Smooth muscle cell (in vitro differentiated cells): ENCODE results near the gene TMCO6. TPM values are rescaled to one million over a fixed set of nuclear protein-coding genes. Genes with fewer than 3 reads are reported as not detected.

Experiments used
- DNase-seq: peaks from one replicate; lab custom pipeline; 2025; ENCODE audit not compliant: unreplicated experiment; lab: John Stamatoyannopoulos, UW
- H2AFZ ChIP-seq: fragments of 200-600 bp; sonication (generic); 2 replicates; pipeline ENCODE4 v1.6.0; 2016; ENCODE audit warnings: antibody characterized with exemption, low read depth, mild to moderate bottlenecking
- H3F3A ChIP-seq: fragments of 200-600 bp; sonication (generic); 2 replicates; pipeline ENCODE4 v1.6.0; 2017; ENCODE audit warnings: antibody characterized with exemption, low read depth
- H3K27ac ChIP-seq: fragments of 200-600 bp; sonication (generic); 2 replicates; pipeline ENCODE4 v1.5.1; 2016; ENCODE audit warnings: low read depth, mild to moderate bottlenecking
- H3K27me3 ChIP-seq: fragments of 200-600 bp; sonication (generic); 2 replicates; pipeline ENCODE4 v1.6.1; 2016; ENCODE audit warnings: low read depth, mild to moderate bottlenecking
- H3K36me3 ChIP-seq: fragments of 200-600 bp; sonication (generic); 2 replicates; pipeline ENCODE4 v1.5.1; 2016; ENCODE audit warnings: low read depth
- H3K4me1 ChIP-seq: fragments of 200-600 bp; sonication (generic); 2 replicates; pipeline ENCODE4 v1.5.1; 2016; ENCODE audit warnings: low read depth
- H3K4me2 ChIP-seq: fragments of 200-600 bp; sonication (generic); 2 replicates; pipeline ENCODE4 v1.6.0; 2016; ENCODE audit warnings: mild to moderate bottlenecking
- H3K4me3 ChIP-seq: fragments of 200-600 bp; sonication (generic); 2 replicates; pipeline ENCODE4 v1.5.1; 2016; ENCODE audit warnings: mild to moderate bottlenecking
- H3K79me2 ChIP-seq: fragments of 200-600 bp; sonication (generic); 2 replicates; pipeline ENCODE4 v1.6.0; 2016; ENCODE audit warnings: low read depth, mild to moderate bottlenecking
- H3K9ac ChIP-seq: fragments of 200-600 bp; sonication (generic); 2 replicates; pipeline ENCODE4 v1.6.0; 2016; ENCODE audit warnings: low read depth
- H3K9me3 ChIP-seq: fragments of 200-600 bp; sonication (generic); replicated peaks from 2 replicates; pipeline ENCODE4 v1.5.1; 2016; ENCODE audit warnings: low read depth
- H4K20me1 ChIP-seq: fragments of 200-600 bp; sonication (generic); 2 replicates; pipeline ENCODE4 v1.6.0; 2016; ENCODE audit warnings: low read depth
- WGBS: methylation state at CpG from one replicate; pipeline ENCODE4 v1.1.7; 2016; ENCODE audit warnings: low lambda C conversion rate; 5-methylcytosine and 5-hydroxymethylcytosine counted together
- polyA plus RNA-seq: library from polyadenylated mRNA; unstranded; fragments of >200 nt; fragmentation: Nextera tagmentation; extraction: Ambion mirVana; gene quantifications from 2 replicates; pipeline ENCODE4 v1.2.1, GENCODE V29; 2016
- total RNA-seq: library from RNA; depleted of rRNA; stranded (reverse); fragments of >200 nt; gene quantifications from 2 replicates; pipeline ENCODE4 v1.2.3, GENCODE V29; 2014
- TF ChIP-seq, protein P1 (sequence below): fragments of 200-600 bp; sonication (generic); IDR thresholded peaks from 2 replicates; pipeline ENCODE4 v1.5.1; 2017; ENCODE audit warnings: borderline replicate concordance, mild to moderate bottlenecking, antibody characterized with exemption; ENCODE audit not compliant: insufficient read depth, poor library complexity, severe bottlenecking

TMCO6 gene
- total and polyA plus RNA-seq, 2 experiments from 2014 or later = 5.9 to 11.4 TPM

DNA sequence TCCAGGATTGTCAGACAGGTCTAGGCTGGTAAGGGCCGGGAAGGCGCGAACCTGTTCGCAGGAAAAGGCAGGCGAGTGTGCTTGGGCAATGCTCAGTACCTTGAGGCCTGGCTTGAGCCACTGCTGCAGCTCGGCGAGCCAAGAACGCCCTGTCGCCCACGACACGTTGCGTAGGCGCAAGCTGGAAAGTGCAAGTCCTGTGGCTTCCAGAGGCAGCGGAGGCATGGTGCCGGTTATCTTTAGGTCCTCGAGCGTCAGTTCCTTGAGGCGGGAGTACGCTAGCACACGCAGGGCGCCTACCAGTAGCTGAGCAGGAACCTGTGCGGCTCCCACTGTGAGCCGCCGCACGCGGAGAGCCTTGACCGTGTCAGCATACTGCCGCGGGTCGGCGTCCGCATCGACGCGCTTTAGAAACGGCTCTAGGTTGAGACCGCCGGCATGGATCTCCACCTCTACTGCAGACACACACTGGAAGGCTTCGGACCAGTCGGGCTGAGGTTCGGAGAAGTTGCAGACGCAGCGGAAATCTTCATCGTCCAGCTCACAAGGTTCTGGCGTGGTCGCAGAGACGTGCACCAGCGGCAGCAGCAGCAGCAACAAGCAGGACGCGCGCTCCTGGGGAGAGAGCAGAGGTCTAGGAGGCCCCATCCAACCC, 6.8 kb upstream of the TMCO6 start:
- 96% methylated on average over 51 of the region's 51 CpGs for WGBS

DNA sequence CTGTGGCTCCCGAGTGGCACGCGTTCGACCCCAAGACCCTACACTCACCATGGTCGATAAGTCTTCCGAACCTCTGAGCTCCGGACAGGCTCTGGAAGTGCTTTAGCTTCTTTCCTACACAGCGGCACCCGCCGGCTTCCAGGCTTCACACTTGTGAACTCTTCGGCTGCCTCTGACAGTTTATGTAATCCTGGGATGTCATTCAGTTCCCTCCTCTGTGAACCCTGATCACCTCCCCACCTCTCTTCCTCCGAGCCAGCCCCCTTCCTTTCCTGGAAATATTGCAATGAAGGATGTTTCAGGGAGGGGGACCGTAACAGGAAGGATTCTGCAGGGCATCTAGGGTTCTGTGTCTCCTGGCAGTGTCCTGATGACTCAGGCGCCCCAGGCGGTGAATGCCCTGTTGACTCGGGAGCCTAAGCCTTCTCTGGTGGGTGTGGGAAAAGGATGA, 6.2 kb upstream of the TMCO6 start, which contains the start of gene CD14:
CD14 (minus strand) TSS at position 155 of the 451 bp plus-strand sequence; CDS start at position 51, 104 bp downstream.
- no peak within 1 kb of the TSS for H3K4me2 ChIP-seq
- H3F3A ChIP-seq = no peaks in the 10 kb centered on the region
- H3K9me3 ChIP-seq = peaks cover 7% of the 10 kb centered on the region
- H2AFZ ChIP-seq = no peak within 1 kb of the TSS
- no peaks in the 10 kb centered on the region for H3K36me3 ChIP-seq
- H3K9ac ChIP-seq = no peak within 1 kb of the TSS
- WGBS = 86% methylated on average over 16 of the region's 16 CpGs
- H3K27ac ChIP-seq = no peak within 1 kb of the TSS
- H3K79me2 ChIP-seq = no peaks in the 10 kb centered on the region
- H3K4me1 ChIP-seq = no peaks in the 10 kb centered on the region
- H3K27me3 ChIP-seq = no peaks in the 10 kb centered on the region
- DNase-seq = no peak
- H4K20me1 ChIP-seq = no peaks in the 10 kb centered on the region
- TF ChIP-seq, protein P1, sequence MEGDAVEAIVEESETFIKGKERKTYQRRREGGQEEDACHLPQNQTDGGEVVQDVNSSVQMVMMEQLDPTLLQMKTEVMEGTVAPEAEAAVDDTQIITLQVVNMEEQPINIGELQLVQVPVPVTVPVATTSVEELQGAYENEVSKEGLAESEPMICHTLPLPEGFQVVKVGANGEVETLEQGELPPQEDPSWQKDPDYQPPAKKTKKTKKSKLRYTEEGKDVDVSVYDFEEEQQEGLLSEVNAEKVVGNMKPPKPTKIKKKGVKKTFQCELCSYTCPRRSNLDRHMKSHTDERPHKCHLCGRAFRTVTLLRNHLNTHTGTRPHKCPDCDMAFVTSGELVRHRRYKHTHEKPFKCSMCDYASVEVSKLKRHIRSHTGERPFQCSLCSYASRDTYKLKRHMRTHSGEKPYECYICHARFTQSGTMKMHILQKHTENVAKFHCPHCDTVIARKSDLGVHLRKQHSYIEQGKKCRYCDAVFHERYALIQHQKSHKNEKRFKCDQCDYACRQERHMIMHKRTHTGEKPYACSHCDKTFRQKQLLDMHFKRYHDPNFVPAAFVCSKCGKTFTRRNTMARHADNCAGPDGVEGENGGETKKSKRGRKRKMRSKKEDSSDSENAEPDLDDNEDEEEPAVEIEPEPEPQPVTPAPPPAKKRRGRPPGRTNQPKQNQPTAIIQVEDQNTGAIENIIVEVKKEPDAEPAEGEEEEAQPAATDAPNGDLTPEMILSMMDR = no peak
- H3K4me3 ChIP-seq = no peak within 1 kb of the TSS

More for the DNA sequence above, 6.8 kb upstream of the TMCO6 start:
- Histone ChIP-seq H3K4me1 (no peaks in the 10 kb centered on the region), H3K4me2 (no peak overlapping the region), H3K4me3 (no peak overlapping the region), H3K9ac (no peak overlapping the region), H4K20me1 (no peaks in the 10 kb centered on the region), H2AFZ (no peak overlapping the region), H3K36me3 (no peaks in the 10 kb centered on the region), H3K9me3 (peaks cover 8% of the 10 kb centered on the region), H3F3A (no peaks in the 10 kb centered on the region), H3K79me2 (no peaks in the 10 kb centered on the region), H3K27me3 (no peaks in the 10 kb centered on the region), H3K27ac (no peak overlapping the region)
- TF ChIP-seq, protein P1 = no peak
- no peak for DNase-seq

DNA sequence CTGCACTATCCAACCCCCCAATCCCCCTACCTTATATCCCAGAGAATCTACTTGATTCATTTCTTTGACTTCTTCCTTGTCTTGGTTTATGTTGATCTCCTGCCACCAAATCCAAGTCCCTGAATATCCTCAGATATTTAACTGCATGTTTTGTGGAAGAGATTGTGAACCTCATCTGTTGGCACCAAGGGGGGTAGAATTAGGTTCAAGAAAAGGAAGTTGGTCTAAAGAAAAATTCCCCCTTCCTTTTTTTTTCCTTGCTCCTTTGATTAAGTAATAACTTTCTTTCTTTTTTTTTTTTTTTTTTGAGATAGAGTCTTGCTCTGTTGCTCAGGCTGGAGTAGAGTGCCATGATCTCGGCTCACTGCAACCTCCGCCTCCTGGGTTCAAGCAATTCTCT, 5.8 kb upstream of the TMCO6 start:
- no peaks in the 10 kb centered on the region for H3K4me1 ChIP-seq
- peaks cover 6% of the 10 kb centered on the region for H3K9me3 ChIP-seq
- H2AFZ ChIP-seq = no peak overlapping the region
- H3K27me3 ChIP-seq = no peaks in the 10 kb centered on the region
- H3K4me2 ChIP-seq = no peak overlapping the region
- TF ChIP-seq, protein P1 = no peak
- H3K9ac ChIP-seq = no peak overlapping the region
- DNase-seq = no peak
- no peaks in the 10 kb centered on the region for H3K36me3 ChIP-seq
- WGBS = 100% methylated on average over 2 of the region's 2 CpGs
- no peak overlapping the region for H3K27ac ChIP-seq
- no peaks in the 10 kb centered on the region for H3F3A ChIP-seq
- no peaks in the 10 kb centered on the region for H3K79me2 ChIP-seq
- H3K4me3 ChIP-seq = no peak overlapping the region
- H4K20me1 ChIP-seq = no peaks in the 10 kb centered on the region

DNA sequence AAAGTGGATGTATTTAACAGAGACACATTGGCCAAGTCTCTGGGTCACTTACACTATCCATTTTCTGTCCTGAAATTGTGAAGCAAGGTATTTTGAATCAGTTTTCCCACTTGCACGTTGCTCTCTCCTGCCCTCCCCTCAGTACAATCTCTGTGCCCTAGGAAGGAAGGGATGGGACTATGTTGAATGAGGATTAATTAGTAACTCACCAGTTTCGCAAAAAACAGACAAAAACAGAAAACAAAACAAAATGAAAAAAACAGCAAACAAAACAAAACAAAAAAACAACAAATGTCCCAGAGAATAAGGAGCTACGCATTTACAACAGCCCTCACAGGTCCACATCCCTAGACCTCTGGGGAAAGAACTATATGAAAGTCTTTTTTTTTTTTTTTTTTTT, 5.1 kb upstream of the TMCO6 start:
- TF ChIP-seq, protein P1 = no peak
- Histone ChIP-seq H3K9me3 (peaks cover under 1% of the 10 kb centered on the region), H2AFZ (no peak overlapping the region), H3K27ac (no peak overlapping the region), H3K4me2 (no peak overlapping the region), H3K9ac (no peak overlapping the region), H3K79me2 (no peaks in the 10 kb centered on the region), H3K36me3 (no peaks in the 10 kb centered on the region), H3K4me1 (no peaks in the 10 kb centered on the region), H3F3A (no peaks in the 10 kb centered on the region), H3K4me3 (no peak overlapping the region), H3K27me3 (no peaks in the 10 kb centered on the region), H4K20me1 (no peaks in the 10 kb centered on the region)
- DNase-seq = no peak
- 74% methylated on average over 3 of the region's 3 CpGs for WGBS
